SW480 (cell line): ENCODE data around the gene EHMT1.

Source experiments
- DNase-seq: peaks from one replicate; pipeline ENCODE4 v3.0.0-alpha.2; 2016; ENCODE audit warnings: low spot score

EHMT1 gene

DNA sequence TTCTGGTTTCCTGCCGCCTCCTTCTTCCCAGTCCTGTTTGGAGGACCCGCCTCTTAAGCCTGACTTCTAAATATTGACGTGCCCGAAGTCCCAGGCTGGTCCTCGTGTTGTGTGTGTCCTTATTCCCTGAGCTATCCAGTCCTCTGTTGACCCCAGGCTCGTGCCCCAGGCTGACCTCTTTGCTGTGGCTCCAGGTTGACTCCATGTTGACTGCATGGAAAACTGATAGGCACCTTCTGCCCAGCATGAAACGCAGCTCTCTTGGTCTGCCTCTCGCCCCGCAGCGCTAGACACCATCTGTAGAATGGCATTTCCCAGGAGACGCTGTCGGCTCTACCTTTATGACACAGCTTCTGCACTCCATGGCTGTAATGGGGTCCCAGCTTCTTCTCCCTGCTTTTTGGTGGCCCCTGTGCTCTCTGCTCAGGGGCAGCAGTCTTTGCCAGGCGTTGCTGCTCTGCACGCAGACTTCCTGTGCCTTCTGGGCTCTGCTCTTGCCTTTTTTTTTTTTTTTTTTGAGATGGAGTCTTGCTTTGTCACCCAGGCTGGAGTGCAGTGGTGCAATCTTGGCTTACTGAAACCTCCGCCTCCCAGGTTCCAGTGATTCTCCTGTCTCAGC, 28.4 kb downstream of the EHMT1 start:
- DNase-seq, result no peak

DNA sequence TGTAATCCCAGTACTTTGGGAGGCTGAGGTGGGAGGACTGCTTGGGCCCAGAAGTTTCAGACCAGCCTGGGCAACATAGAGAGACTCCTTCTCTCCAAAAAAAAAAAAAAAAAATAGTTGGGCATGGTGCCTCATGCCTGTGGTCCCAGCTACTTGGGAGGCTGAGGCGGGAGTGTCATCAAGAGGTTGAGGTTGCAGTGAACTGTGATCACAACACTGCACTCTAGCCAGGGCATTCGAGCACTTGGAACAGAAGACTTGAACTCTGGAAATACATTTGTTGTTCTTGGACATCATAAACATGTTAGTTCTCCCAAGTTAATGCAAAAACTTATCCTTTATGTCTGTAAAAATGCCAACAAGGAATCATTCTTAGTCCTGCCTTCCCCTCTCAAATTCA, 29.6 kb downstream of the EHMT1 start:
- DNase-seq, result no peak

DNA sequence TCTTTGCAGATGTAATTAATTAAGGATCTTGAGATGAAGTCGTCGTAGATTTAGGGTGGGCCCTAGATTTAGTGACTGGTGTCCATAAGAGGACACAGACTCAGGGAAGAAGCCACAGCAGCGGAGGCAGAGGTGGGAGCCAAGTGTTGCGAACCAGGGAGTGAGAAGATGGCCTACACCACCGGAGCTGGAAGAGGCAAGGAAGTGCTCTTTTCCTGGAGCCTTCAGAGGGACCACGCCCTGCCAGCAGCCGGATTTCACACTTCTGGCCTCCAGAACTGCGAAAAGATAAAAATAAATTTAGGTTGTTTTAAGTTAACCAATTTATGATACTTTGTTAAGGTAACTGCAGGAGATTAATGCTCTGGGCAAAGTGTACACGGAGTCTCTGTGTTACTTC, 30.7 kb downstream of the EHMT1 start:
- DNase-seq, result no peak

DNA sequence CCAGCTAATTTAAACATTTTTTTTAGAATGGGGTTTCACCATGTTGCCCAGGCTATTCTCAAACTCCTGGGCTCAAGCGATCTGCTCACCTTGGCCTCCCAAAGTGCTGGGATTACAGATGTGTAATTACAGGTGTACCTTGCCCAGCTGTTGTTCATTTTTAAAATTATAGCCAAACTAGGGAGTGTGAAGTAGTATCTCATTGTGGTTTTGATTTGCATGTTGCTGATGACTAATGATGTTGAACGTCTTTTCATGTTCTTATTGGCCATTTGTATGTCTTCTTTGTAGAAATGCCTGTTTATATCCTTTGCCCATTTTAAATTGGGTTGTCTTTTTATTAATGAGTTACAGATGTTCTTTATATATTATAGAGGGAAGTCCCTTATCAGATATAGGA, 31.5 kb downstream of the EHMT1 start:
- no peak for DNase-seq

DNA sequence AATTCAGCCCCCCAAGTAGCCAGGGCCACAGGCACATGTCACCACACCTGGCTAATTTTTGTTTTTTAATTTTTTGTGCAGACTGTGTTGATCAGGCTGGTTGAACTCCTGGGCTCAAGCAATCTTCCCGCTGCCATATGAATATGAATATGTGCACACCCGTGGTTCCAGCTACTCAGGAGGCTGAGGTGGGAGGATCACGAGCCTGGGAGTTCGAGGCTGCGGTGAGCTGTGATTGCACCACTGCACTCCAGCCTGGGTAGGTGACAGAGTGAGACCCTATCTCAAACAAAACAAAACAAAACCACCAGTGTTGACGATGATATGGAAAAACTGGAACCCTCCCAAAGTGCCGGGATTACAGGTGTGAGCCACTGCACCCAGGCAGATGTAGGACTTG, 32.0 kb downstream of the EHMT1 start:
- no peak for DNase-seq

DNA sequence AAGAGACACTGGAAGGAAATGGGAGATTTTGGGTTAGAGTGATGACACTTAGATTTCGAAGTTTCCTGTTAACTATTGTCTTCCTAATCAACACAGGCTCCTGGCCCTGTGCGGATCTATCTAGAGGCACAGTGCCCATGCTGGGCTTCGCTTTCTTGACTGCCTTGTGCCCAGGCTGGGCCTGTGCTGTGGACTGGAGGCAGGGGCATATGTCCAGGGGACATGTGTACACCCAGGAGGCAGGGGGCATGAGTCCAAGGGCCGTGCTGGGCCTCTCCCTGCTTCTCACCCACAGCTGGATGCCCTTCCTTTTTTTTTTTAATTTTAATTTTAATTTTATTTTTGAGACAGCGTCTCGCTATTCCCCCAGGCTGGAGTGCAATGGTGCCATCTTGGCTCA, 37.6 kb downstream of the EHMT1 start:
- DNase-seq, result no peak

DNA sequence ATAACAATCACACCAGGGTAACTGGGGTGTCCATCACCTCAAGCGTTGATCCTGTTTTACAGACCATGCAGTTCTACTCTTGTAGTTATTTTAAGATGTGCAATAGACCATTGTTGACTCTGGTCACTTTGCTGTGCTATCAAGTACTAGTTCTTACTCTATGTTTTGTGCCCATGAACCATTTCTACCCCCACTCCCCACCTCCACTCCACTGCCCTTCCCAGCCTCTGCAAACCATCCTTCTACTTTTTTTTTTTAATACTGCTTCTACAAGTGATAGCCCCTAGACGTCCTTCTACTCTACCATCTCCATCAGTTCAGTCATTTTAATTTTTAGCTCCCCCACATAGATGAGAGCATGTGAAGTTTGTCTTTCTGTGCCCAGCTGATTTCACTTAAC, 38.8 kb downstream of the EHMT1 start:
- DNase-seq, result no peak

DNA sequence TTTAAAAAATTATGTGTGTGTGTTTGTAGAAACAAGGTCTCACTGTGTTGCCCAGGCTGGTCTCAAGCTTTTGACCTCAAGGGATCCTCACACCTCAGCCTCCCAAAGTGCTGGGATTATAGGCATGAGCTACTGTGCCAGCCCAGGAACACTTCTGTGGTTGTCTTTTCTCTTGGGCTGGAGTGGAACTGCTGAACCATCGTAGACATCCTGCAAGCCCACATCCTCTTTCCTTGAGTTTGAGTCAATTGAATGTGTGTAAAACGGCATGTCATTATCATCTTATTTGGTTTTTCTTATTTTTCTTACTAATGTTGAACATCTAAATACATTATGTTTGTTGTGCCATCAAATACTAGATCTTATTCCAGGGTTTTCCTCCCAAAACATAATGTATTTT, 40.0 kb downstream of the EHMT1 start:
- no peak for DNase-seq

DNA sequence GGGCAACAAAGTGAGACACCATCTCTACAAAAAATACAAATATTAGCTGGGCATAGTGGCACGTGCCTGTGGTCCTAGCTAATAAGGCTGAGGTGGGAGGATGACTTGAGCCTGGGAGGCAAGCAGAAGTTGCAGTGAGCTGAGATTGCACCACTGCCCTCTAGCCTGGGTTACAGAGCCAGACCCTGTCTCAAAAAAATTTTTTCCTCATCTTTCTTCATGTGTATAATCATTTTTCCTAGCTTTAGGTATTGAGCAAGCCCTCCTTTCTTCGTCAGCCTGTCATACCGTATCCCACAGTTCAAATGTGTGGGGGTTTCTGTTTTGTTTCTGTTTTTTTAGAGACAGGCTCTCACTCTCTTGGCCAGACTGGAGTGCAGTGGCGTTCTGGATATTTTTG, 41.3 kb downstream of the EHMT1 start:
- no peak for DNase-seq

DNA sequence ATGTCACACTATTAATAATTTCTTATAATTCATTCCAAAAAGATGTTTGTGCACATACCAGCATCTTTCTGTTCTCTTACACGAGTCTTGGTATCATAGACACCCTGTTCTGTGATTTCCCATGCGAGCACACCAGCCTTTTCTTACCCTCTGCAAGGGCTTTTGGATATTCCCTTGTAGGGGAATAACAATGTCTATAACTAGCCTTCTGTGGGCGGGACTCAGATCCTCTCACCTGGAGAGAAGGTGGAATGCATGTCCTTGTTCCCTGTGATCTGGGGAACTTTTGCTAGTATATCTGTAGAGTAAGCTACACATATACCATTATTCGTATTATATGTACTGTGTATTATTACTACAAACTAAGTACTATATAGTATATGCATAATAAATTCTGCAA, 44.8 kb downstream of the EHMT1 start:
- DNase-seq, result no peak

DNA sequence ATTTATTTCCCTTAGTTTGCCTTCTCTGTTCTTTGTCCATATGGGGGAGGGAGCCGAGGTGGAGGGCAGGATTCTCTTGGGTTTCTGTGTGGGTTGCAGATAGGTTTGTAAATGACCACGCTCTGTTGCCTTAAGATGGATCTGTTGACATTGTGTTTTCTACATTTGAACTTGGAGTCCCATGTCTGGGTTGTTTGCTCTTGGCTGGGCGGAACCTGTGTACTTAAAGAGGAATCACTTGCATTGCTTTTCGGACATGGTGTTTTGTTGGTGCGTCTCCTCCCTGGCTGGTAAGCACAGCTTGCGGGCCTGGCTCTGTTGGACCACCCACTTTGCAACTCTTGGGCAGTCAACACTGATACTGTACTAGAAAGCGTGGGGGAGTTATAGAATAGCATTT, 45.9 kb downstream of the EHMT1 start:
- DNase-seq, result no peak

DNA sequence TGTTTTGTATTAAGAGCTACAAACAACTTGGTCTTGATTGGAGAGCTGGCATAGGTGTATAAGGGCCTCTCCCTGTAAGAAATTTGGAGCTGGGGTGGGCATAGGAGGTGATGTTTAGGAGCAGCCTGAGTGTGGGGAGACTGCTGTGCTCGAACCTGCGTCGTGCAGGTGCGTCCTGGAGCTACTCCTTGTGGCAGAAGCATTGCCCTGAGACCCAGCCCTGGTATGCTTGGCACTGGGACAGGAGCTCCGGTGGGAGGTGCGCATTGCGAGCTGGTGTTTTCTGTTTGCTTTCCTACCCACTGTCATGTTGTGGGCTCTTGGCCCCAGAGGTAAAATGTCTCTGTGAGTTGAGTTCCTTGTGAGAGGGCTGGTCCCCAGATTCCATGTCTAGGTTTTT, 46.4 kb downstream of the EHMT1 start:
- DNase-seq, result no peak

DNA sequence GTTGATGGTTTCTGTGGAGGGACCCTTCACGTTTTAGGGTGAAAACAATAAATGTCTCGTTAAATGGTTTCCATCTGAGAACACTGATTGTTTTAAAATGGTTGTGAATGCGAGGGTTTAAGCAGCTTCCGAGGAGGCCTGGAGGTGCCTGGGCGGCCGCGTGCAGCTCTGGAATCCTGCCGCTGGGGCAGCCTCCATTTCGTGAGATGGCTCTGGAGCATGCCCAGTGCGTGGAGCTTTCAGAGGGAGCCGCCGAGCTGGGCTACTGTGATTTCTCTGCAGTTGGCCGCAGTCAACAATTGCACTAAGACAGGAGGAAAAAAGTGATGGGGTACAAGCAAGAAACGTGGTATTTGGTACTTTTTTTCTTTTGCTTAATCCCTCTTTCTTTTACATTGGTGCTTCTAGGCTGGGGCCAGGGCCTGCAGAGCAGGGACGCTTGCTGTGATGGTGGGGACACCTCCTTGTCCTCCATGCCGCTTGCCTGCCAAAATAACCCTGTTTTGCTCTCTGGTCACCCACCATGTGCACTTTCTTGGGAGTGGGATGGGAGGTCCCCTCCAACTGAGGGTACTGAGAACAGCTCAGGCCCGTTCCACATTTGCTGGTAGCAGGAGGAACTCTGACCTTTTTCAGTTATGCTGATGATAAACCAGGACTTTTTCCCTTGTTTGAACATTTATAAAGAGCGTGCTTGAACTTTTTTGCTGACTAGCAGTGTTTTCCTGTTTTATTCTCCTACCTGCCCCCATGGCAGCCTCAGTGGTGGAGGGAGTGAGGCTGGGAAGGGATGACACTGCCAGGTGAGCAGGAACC, 47.1 kb downstream of the EHMT1 start:
- DNase-seq, result no peak

DNA sequence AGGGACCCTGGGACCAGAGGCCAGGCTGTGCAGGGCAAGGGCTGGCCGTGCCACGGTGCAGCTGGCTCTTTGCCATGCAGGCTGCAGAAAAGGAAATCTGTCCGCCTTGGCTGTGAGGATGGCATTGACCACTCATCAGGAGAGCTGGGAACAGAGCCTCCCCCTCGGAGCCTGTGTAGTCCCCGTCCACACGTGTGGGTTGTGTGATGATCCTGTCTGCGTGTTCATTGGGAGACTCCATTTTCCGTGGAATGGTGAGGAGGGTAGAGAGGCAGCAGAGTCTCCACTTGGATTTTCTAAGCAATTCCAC, 47.7 kb downstream of the EHMT1 start:
- DNase-seq, result no peak

DNA sequence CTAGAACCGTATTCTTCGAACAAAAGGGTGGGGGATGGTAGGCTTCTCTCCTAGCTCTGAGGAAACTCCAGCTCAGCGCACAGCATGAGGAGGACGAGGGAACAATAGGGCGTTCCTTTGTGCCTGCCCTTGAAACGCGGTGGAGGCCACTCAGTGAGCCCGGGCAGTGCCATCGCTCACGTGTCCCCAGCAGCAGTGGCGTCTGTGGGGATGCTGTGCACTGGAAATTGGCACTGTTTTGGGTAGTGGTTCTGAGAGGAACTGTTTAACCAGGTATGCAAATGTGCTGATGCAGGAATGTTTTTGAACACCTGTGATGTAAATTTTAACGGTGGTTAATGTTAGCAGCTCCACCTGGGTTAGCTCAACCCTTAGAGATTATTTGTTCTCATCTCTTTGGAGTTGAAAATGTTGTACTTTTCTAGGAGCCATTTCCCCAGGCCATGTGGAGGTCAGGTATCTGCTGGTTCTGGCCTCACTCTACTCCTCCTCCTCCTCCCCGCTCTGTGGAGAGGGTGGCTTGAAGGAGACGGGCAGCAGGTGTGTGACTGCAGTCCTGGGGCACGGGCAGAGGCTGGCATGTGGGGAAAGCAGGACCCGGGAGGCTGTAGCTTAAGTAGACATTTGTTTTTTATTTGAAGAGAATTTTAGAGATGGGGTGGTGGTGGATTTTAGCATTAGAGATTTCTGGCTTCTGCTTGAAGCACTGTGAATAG, 48.3 kb downstream of the EHMT1 start:
- DNase-seq, result no peak

DNA sequence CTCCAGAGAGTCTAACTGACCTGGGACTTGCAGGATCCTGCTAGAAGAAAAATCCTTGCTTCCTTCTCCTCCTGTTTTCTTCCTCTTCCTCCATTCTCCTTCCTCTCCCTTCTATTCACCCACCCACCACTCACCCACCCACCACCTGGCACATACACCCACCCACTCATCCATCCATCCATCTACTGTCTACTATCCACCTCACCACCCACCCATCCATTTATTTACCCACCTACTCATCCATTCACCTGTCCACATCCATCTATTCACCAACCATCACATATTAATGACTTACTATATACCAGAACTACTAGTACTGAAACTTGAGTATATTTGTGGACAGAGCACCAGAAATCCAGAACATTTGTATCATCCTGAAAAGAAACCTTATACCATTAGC, 49.4 kb downstream of the EHMT1 start:
- no peak for DNase-seq

DNA sequence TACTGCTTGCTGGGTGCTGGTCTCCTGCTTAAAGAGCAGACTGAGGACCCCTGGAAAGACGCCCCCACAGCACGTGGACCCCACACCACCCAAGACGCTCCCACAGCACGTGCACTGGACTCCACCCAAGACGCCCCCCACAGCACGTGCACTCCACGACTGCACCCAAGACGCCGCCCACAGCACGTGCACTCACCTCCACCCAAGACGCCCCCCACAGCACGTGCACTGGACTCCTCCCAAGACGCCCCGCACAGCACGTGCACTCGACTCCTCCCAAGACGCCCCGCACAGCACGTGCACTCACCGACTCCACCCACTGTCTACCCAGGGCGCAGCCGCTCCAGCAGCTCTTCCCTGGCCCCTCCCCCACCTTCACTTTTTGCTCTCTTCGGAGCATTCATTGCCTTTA, 50.5 kb downstream of the EHMT1 start:
- no peak for DNase-seq

DNA sequence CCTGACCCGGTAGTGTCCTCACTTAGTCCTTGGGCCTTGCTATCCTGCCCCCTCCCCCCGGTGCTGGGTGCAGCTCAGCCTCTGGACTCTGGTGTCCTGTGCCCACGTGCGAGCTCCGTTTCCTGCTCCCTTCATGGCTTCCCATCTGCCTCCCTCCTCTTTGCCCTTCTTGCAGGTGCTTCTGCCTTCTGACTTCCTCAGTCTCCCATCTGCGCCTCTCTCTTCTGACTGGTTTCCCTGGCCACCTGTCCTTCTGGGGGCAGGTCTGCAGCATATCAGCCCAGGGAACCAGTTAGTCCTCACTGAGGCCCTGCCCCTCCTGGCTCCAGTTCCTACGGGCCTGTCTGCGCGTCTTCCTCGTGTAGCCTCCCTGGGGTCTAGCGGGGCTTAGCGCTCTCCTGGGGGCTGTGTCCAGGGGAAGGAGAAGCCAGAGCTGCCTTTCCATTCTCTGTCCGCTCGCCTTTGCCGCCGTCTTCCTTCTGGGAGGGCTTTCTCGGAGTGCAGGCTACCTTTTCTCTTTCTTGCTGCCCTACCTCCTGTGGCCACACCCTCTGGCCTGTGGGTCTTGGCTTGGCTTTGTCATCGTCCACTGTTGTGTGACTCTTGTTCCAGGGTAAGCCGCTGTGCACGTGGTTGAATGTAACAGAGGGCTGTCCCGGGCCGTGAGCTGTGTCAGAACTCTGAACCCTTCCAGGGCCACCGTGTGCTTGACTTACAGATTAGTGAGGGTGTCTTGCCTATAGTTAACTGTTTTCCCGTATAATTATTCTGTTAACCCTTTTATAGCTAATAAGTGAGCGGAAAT, 51.8 kb downstream of the EHMT1 start:
- DNase-seq, result no peak

DNA sequence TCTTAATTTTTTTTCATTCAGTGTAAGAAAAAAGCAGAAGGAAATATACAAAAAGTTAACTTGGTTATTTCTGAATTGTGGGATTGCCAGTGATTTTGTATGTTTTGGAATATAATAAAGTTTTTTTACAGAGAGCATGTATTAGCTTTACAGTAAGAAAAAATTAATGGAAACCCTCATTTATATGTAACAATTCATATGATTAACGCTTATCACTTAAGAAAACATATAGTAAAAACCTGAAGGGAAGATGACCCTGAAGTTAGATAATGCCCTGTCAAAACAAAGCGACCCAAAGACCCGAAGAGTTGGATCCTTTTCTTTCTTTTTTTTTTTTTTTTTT, 52.4 kb downstream of the EHMT1 start:
- DNase-seq, result no peak

DNA sequence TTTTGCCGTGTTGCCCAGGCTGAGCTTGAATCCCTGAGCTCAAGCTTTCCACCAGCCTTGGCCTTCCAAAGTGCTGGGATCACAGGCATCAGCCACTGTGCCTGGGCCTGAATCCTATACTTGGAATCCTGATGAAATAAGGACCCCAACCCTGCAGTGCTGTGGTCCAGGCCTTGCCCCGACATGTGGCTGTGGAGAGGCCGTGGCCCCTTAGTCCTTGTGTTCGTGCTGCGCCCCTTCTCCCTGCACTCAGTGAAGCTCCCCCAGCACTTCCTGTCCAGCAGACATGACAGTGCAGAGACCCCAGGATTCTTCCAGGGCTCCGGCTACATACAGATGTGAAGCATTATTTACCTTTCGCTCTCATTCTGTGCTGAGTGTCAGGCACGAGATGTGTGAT, 52.9 kb downstream of the EHMT1 start:
- no peak for DNase-seq

DNA sequence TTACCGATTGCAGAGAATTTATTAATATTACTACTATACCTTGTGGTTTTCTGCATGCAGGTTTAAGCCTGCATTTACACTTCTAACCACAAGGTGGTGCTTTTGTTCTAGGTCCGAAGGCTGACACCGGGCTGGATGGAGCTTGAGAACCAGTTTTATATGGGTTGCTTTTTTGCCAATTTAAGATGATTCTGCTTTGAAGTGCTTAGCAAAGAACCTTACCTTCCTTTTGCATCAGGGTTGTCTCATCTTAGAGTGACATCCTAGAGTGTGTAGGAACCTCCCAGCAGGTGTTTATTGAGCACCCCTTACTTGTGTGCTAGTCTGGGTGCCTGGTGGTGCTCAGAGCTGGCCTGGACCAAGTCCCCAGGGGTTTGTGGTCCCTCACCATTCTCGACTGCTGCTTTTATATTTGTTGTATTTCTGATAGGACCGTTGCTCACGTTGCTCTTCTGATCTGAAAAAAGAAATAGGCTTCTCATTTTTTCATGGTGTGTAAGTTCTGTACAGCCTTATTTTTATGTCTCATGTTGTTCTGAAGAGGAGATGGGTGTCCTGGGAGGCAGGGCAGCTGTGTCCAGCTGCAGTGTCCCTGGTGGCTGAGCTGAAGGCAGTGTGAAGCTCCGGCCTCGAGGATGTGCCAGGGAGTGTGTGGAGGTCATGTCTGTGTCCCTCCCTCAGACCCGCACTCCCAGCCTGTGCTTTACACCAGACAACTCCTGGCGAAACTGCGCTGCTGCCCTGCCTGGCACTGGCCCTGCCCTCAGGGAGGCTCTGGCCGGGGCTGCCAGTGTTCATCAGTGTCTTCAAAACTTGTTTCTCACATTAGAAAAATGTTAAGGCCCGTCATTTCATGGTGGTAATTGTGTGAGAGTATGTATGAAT, 54.3 kb downstream of the EHMT1 start:
- peak; percentile 61 for DNase-seq

DNA sequence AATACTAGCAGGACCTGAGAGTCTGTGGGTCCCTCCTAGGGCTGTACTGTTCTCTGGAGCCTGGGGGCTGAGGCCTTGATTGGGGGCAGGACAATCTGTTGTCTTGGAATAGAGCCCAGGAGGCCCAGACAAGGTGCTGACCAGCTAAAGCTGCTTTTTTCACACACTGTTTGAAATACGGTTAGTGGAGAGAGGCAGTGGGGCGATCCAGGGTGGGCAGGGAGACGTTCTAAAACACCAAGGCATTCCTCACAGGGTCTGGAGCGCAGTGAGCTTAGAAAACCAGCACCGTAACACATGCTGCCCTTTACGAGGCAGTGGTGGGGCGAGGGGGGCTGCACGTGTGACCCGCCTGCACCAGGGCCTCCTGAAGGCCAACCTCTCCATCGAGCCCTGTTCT, 55.1 kb downstream of the EHMT1 start:
- no peak for DNase-seq
